Ovary (tissue), 3 donors: ENCODE results near the gene GYG2.

Experiments
- CTCF ChIP-seq, 3 donors: fragments of 450-650 bp in 2 of 3; fragments of 200-600 bp in 1 of 3; IDR thresholded peaks; one replicate each; pipeline versions ENCODE4 v1.5.1 to v1.8.0; 2016 to 2022; ENCODE audit warnings: antibody characterized with exemption in 3 of 3, mild to moderate bottlenecking in 1 of 3
- POLR2A ChIP-seq: fragments of 450-650 bp; IDR thresholded peaks from one replicate; pipeline ENCODE4 v1.6.1; 2017; ENCODE audit warnings: antibody characterized with exemption, mild to moderate bottlenecking, moderate library complexity
- donor health status: DM: no; HTN: no; CAD: no.

GRCh38 chrX:2857566-2857965 lies 28.8 kb downstream of the GYG2 start:
- TF ChIP-seq POLR2A (no peak), CTCF (IDR thresholded peaks at IDR 0.05) (no peak)
